ENCODE results near the gene TPM2.

TPM2 gene

DNA sequence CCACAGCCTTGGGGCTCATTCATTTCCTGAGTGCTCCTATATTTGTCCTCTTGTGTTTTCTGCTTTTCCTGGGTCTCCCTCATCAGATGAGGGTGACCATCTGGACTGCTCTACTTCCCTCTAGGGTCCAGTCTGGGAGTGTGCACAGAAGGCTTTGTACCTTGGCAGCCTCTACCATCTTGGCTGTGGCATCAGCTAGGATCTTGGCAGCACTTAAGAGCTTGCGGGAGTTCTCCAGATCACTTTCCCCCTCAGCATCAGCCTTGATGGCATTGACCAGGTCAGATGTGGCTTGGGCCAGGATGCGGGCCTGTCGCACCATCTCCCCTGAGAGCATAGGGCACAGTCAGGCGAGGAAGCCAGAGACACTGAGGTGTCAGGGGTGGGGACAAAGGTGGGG lies 26.5 kb upstream of the TPM2 start:
- no peak overlapping the region for H3K27ac ChIP-seq (ENCODE audit: low read length)
- no peak overlapping the region for H3K4me3 ChIP-seq (ENCODE audit: low read length)
- no peaks in the 10 kb centered on the region for H3K9me3 ChIP-seq (ENCODE audit: control insufficient read depth, low read depth, low read length)
- H3K4me1 ChIP-seq (ENCODE audit: control insufficient read depth, low read depth, low read length) = no peaks in the 10 kb centered on the region
- no peak overlapping the region for H3K9ac ChIP-seq (ENCODE audit: low read length)
- peaks cover 95% of the 10 kb centered on the region for H3K36me3 ChIP-seq (ENCODE audit: control insufficient read depth, low read depth, low read length)
- no peaks in the 10 kb centered on the region for H3K27me3 ChIP-seq (ENCODE audit: control insufficient read depth, insufficient read depth, low read length)

- no peak overlapping the region for H3K4me3 ChIP-seq (ENCODE audit: low read length)
- no peaks in the 10 kb centered on the region for H3K4me1 ChIP-seq (ENCODE audit: control insufficient read depth, low read depth, low read length)
- H3K9ac ChIP-seq (ENCODE audit: low read length) = no peak overlapping the region
- H3K36me3 ChIP-seq (ENCODE audit: control insufficient read depth, low read depth, low read length) = peaks cover 91% of the 10 kb centered on the region
- no peak overlapping the region for H3K27ac ChIP-seq (ENCODE audit: low read length)
- no peaks in the 10 kb centered on the region for H3K9me3 ChIP-seq (ENCODE audit: control insufficient read depth, low read depth, low read length)
- H3K27me3 ChIP-seq (ENCODE audit: control insufficient read depth, insufficient read depth, low read length) = no peaks in the 10 kb centered on the region
Observed at GRCh38 chr9:35714579-35715252, 25.0 kb upstream of the TPM2 start.

GRCh38 chr9:35714123-35714522 lies 24.4 kb upstream of the TPM2 start:
- Histone ChIP-seq H3K4me3 (ENCODE audit: low read length) (no peak overlapping the region), H3K9me3 (ENCODE audit: control insufficient read depth, low read depth, low read length) (no peaks in the 10 kb centered on the region), H3K36me3 (ENCODE audit: control insufficient read depth, low read depth, low read length) (peaks cover 88% of the 10 kb centered on the region), H3K9ac (ENCODE audit: low read length) (no peak overlapping the region), H3K27me3 (ENCODE audit: control insufficient read depth, insufficient read depth, low read length) (no peaks in the 10 kb centered on the region), H3K4me1 (ENCODE audit: control insufficient read depth, low read depth, low read length) (no peaks in the 10 kb centered on the region), H3K27ac (ENCODE audit: low read length) (no peak overlapping the region)

- Histone ChIP-seq H3K4me3 (ENCODE audit: low read length) (no peak overlapping the region), H3K36me3 (ENCODE audit: control insufficient read depth, low read depth, low read length) (peaks cover 88% of the 10 kb centered on the region), H3K27ac (ENCODE audit: low read length) (no peak overlapping the region), H3K27me3 (ENCODE audit: control insufficient read depth, insufficient read depth, low read length) (no peaks in the 10 kb centered on the region), H3K4me1 (ENCODE audit: control insufficient read depth, low read depth, low read length) (no peaks in the 10 kb centered on the region), H3K9ac (ENCODE audit: low read length) (no peak overlapping the region), H3K9me3 (ENCODE audit: control insufficient read depth, low read depth, low read length) (no peaks in the 10 kb centered on the region)
Observed at GRCh38 chr9:35713578-35713977, 23.9 kb upstream of the TPM2 start.

GRCh38 chr9:35712762-35713400 lies 23.2 kb upstream of the TPM2 start:
- Histone ChIP-seq H3K9ac (ENCODE audit: low read length) (no peak overlapping the region), H3K4me1 (ENCODE audit: control insufficient read depth, low read depth, low read length) (no peaks in the 10 kb centered on the region), H3K9me3 (ENCODE audit: control insufficient read depth, low read depth, low read length) (no peaks in the 10 kb centered on the region), H3K27ac (ENCODE audit: low read length) (no peak overlapping the region), H3K4me3 (ENCODE audit: low read length) (no peak overlapping the region), H3K27me3 (ENCODE audit: control insufficient read depth, insufficient read depth, low read length) (no peaks in the 10 kb centered on the region), H3K36me3 (ENCODE audit: control insufficient read depth, low read depth, low read length) (peaks cover 88% of the 10 kb centered on the region)

- H3K4me3 ChIP-seq (ENCODE audit: low read length) = no peak overlapping the region
- H3K27me3 ChIP-seq (ENCODE audit: control insufficient read depth, insufficient read depth, low read length) = no peaks in the 10 kb centered on the region
- no peak overlapping the region for H3K27ac ChIP-seq (ENCODE audit: low read length)
- H3K4me1 ChIP-seq (ENCODE audit: control insufficient read depth, low read depth, low read length) = no peaks in the 10 kb centered on the region
- no peak overlapping the region for H3K9ac ChIP-seq (ENCODE audit: low read length)
- peaks cover 88% of the 10 kb centered on the region for H3K36me3 ChIP-seq (ENCODE audit: control insufficient read depth, low read depth, low read length)
- no peaks in the 10 kb centered on the region for H3K9me3 ChIP-seq (ENCODE audit: control insufficient read depth, low read depth, low read length)
Observed at GRCh38 chr9:35711501-35712428, 22.0 kb upstream of the TPM2 start.

- H3K27me3 ChIP-seq (ENCODE audit: control insufficient read depth, insufficient read depth, low read length) = no peaks in the 10 kb centered on the region
- no peak overlapping the region for H3K27ac ChIP-seq (ENCODE audit: low read length)
- no peaks in the 10 kb centered on the region for H3K9me3 ChIP-seq (ENCODE audit: control insufficient read depth, low read depth, low read length)
- no peak overlapping the region for H3K4me3 ChIP-seq (ENCODE audit: low read length)
- no peaks in the 10 kb centered on the region for H3K4me1 ChIP-seq (ENCODE audit: control insufficient read depth, low read depth, low read length)
- no peak overlapping the region for H3K9ac ChIP-seq (ENCODE audit: low read length)
- peaks cover 88% of the 10 kb centered on the region for H3K36me3 ChIP-seq (ENCODE audit: control insufficient read depth, low read depth, low read length)
Observed at GRCh38 chr9:35710818-35711500, 21.2 kb upstream of the TPM2 start.

DNA sequence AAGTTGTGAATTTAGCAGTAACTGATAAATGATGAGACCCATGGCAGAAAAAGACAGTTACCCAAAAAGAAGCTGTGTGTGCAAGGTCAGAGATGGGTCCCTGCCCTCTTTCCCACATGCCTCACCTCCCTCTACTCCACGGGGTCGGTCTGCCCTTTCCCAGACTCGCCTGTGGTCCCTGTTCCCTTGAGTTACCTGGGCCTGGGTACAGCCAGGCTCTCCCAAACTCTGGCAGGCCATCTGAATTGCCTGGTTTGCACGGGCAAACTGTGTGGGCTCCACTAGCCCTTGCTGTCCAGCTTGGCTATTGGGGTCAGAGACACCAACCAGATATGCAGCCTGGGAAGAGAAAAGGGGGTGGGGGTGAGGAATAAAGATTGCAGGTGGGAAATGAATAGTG lies 18.4 kb upstream of the TPM2 start:
- Histone ChIP-seq H3K36me3 (ENCODE audit: control insufficient read depth, low read depth, low read length) (peaks cover 88% of the 10 kb centered on the region), H3K9me3 (ENCODE audit: control insufficient read depth, low read depth, low read length) (no peaks in the 10 kb centered on the region), H3K4me1 (ENCODE audit: control insufficient read depth, low read depth, low read length) (no peaks in the 10 kb centered on the region), H3K27ac (ENCODE audit: low read length) (no peak overlapping the region), H3K9ac (ENCODE audit: low read length) (no peak overlapping the region), H3K4me3 (ENCODE audit: low read length) (no peak overlapping the region), H3K27me3 (ENCODE audit: control insufficient read depth, insufficient read depth, low read length) (no peaks in the 10 kb centered on the region)

GRCh38 chr9:35706951-35707350 lies 17.2 kb upstream of the TPM2 start:
- Histone ChIP-seq H3K4me1 (ENCODE audit: control insufficient read depth, low read depth, low read length) (no peaks in the 10 kb centered on the region), H3K27me3 (ENCODE audit: control insufficient read depth, insufficient read depth, low read length) (no peaks in the 10 kb centered on the region), H3K4me3 (ENCODE audit: low read length) (no peak overlapping the region), H3K9me3 (ENCODE audit: control insufficient read depth, low read depth, low read length) (no peaks in the 10 kb centered on the region), H3K9ac (ENCODE audit: low read length) (no peak overlapping the region), H3K27ac (ENCODE audit: low read length) (no peak overlapping the region), H3K36me3 (ENCODE audit: control insufficient read depth, low read depth, low read length) (peaks cover 91% of the 10 kb centered on the region)

- H3K27ac ChIP-seq (ENCODE audit: low read length) = no peak overlapping the region
- no peaks in the 10 kb centered on the region for H3K9me3 ChIP-seq (ENCODE audit: control insufficient read depth, low read depth, low read length)
- no peaks in the 10 kb centered on the region for H3K4me1 ChIP-seq (ENCODE audit: control insufficient read depth, low read depth, low read length)
- no peak overlapping the region for H3K4me3 ChIP-seq (ENCODE audit: low read length)
- peaks cover 91% of the 10 kb centered on the region for H3K36me3 ChIP-seq (ENCODE audit: control insufficient read depth, low read depth, low read length)
- H3K9ac ChIP-seq (ENCODE audit: low read length) = no peak overlapping the region
- H3K27me3 ChIP-seq (ENCODE audit: control insufficient read depth, insufficient read depth, low read length) = no peaks in the 10 kb centered on the region
Observed at GRCh38 chr9:35705836-35706430, 16.2 kb upstream of the TPM2 start.

DNA sequence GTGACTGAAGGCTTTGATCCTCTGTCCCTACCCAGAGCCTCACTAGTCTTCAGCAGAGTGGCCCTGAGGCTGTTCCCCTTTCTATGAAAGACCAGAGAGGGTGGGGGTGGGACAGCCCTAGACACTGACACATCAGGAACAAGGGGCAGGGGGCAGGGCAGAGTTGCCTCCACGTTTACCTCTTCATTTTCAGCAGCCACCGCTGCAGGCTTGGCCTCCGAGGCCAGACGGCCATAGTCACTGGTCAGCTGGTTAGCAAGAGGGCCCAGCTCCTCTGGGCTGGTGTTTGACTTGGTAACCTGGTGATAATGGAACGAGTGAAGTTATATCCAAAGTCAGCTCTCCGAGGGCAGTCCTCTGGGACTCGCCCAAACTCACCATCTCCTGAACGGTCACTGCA lies 15.6 kb upstream of the TPM2 start:
- Histone ChIP-seq H3K36me3 (ENCODE audit: control insufficient read depth, low read depth, low read length) (peaks cover 91% of the 10 kb centered on the region), H3K4me1 (ENCODE audit: control insufficient read depth, low read depth, low read length) (no peaks in the 10 kb centered on the region), H3K9ac (ENCODE audit: low read length) (no peak overlapping the region), H3K4me3 (ENCODE audit: low read length) (no peak overlapping the region), H3K27ac (ENCODE audit: low read length) (no peak overlapping the region), H3K9me3 (ENCODE audit: control insufficient read depth, low read depth, low read length) (no peaks in the 10 kb centered on the region), H3K27me3 (ENCODE audit: control insufficient read depth, insufficient read depth, low read length) (no peaks in the 10 kb centered on the region)
